Hair follicular keratinocyte (primary cell): ENCODE results near the gene HSD17B10. TPM values are rescaled to one million over a fixed set of nuclear protein-coding genes. Genes with fewer than 3 reads are reported as not detected.

Experiments
- total RNA-seq: library from RNA; depleted of rRNA; stranded (reverse); fragments of >200 nt; gene quantifications from 2 replicates; pipeline ENCODE4 v1.2.3, GENCODE V29; 2015

The HSD17B10 gene
- 102 and 128 TPM in 2 replicates for total RNA-seq

DNA sequence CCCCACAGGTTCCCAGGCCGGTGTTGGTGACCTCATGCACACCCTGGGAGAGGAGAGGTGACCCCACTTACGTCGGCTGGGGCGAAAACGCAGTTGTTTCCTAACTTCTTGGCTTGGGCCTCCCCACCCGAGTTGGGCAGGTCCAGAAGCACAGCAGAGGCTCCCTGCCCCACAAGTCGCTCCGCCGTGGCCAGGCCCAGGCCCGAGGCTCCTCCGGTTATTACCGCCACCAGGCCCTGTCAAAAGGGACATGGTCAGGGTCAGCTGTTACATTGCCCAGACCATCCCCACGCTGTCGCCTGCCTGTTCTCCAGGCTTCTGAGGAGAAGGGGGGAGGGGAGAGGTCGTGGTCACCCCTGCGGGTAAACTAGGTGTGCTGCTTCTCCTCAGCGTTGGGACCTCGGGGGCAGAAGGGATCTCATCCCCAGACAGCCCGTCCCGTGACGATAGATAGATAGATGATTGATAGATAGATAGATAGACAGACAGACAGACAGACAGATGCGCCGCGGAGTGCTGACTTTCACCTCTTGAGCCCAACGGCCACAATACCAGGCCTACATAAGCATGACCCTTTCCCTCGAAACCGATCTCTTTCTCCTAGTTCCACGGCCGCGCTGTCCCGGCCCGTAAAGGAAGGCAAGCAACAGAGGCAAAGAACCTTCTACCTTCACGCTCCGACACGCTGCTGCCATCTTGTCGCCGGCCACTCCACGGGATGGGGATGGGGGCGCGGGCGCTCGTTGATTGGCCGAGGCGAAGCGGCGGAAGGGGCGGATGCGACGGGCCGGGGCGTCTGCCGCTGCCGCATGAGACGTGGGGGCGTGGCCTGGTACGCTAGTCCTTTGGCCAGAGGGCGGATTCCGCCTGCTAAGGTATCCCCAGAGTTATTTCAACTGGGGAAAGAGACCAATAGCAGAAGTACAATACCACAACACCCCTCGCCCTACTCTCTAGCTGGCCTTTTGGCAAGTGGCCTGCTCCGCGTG, at the start of gene HSD17B10:
Gene HSD17B10, minus strand, starts transcription at position 720 of the 989 bp plus-strand sequence. Its CDS starts 25 bp downstream, at position 695.

DNA sequence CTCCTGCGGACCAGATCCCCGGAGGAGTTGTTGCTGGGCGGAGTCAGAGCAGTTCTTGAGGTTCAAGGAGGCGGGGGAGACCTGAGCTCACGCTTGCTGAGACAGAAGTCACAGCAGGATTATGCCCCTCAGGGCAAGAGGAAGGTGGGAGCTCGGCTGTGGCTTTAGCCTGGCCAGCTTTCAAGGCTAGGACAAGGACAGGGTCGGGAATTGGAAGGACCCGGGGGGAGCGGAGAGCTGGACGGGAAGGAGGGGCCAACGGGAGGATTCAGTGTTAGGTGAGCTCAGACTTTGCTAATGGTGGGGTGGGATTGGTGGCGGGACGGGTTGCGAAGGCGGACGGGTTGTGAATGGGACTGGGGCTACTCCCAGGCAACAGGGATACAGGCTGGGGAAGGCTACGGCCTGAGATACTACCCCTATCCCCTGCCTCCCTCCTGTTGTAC, 11.3 kb downstream of the HSD17B10 start, which contains the start of gene RIBC1:
Gene RIBC1, plus strand, starts transcription at position 13 of the 446 bp plus-strand sequence. CDS start 3,404 bp downstream, outside the sequence.

DNA sequence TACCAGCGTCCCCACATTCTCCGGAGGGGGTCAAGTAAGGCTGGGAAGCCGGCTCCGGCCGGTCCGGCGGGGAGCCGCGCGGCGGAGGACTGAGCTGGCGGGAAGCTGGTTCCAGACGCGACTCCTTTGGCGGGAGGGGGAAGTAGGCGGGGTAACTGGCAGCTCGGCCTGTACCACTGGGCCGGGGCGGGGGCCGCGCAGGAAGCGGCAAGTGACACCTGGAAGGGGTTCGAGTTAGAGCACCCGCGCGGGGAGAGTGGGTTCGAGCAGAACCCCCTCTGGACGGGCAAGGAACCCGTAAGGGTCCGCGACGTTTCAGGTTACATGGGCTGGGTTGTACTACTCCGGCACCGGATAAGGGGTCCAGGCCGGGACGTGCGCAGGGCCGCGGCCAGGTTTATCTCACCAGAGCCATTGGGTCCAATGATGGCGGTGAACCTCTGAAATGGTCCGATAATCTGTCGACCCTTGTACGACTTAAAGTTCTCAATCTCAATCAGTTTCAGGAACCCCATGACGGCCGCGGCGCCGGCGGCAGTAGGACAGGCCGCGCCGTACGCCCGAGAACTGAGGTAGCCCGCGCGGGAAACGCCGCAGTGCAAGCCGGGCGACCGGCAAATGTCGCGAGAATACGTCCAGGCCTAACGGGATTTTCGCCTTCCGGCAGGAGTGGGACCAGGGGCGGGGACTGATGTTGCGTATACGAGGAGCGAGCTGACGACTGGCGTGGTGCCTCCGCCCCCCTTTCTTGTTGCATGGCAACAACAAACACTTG, 11.9 kb downstream of the HSD17B10 start, which contains the start of gene SMC1A:
Gene SMC1A, minus strand, starts transcription at position 569 of the 775 bp plus-strand sequence. Its CDS starts 54 bp downstream, at position 515.

Other genes with a start within 250 kb of the HSD17B10 start
- gene KDM5C, start 209.2 kb downstream of the HSD17B10 start, total RNA-seq = 45.1 and 53.8 TPM in 2 replicates
- 9.2 and 11.1 TPM in 2 replicates for gene IQSEC2, start 152.8 kb downstream of the HSD17B10 start, total RNA-seq
- gene SMC1A, start 11.7 kb downstream of the HSD17B10 start, total RNA-seq = 22.6 and 41.9 TPM in 2 replicates
- gene RIBC1, start 11.5 kb downstream of the HSD17B10 start, total RNA-seq = 1.0 and 1.3 TPM in 2 replicates